K562 (cell line): Measurements from ENCODE around the gene PGAP3. TPM values are rescaled to one million over a fixed set of nuclear protein-coding genes. Genes with fewer than 3 reads are reported as not detected.

Experiments used
- CXXC5 ChIP-seq: fragments of 250-450 bp; sonication (Bioruptor Pico); IDR thresholded peaks from 2 replicates; pipeline ENCODE4 v1.8.0; 2022; ENCODE audit warnings: inconsistent platforms, mild to moderate bottlenecking, moderate library complexity
- EGR1 ChIP-seq: fragments of 450-650 bp; conservative IDR thresholded peaks from 2 replicates; pipeline ENCODE4 v1.6.1; 2017; ENCODE audit warnings: mild to moderate bottlenecking
- EP400 ChIP-seq: fragments of 450-650 bp; IDR thresholded peaks from 2 replicates; pipeline ENCODE4 v1.6.1; 2017; ENCODE audit warnings: antibody characterized with exemption, mild to moderate bottlenecking, moderate library complexity
- ETV1 ChIP-seq: fragments of 450-650 bp; conservative IDR thresholded peaks from 2 replicates; pipeline ENCODE4 v1.6.1; 2016; ENCODE audit warnings: missing genetic modification characterization, control low read depth, low read depth, missing compliant biosample characterization
- HDAC1 ChIP-seq, 2 experiments: fragments of 450-650 bp; IDR thresholded peaks; 2 replicates each; pipeline ENCODE4 v1.6.1; 2016 to 2017; ENCODE audit warnings: inconsistent platforms in 1 of 2, mild to moderate bottlenecking in 1 of 2, moderate library complexity in 1 of 2
- KAT8 ChIP-seq: fragments of 450-650 bp; IDR thresholded peaks from 2 replicates; pipeline ENCODE4 v1.6.1; 2016; ENCODE audit warnings: low read depth, mild to moderate bottlenecking
- KLF6 ChIP-seq: fragments of 250-450 bp; sonication (Bioruptor Pico); IDR thresholded peaks from 2 replicates; pipeline ENCODE4 v1.4.0; 2020; ENCODE audit warnings: mild to moderate bottlenecking, moderate library complexity, borderline replicate concordance
- MXI1 ChIP-seq: IDR thresholded peaks from 2 replicates; pipeline ENCODE4 v1.6.1; 2011; ENCODE audit warnings: low read depth, mild to moderate bottlenecking, improper control_type of control experiment, low read length
- NR4A1 ChIP-seq, 2 experiments: fragments of 250-450 bp in 1 of 2; fragments of 450-650 bp in 1 of 2; sonication (Bioruptor Pico) in 1 of 2; IDR thresholded peaks; 2 replicates each; pipeline versions ENCODE4 v1.4.0 to v1.6.1; 2016 to 2020; ENCODE audit warnings: mild to moderate bottlenecking in 2 of 2, missing compliant biosample characterization in 1 of 2, missing genetic modification characterization in 1 of 2, moderate library complexity in 1 of 2
- PHF8 ChIP-seq: fragments of 200-600 bp; sonication (generic); IDR thresholded peaks from 2 replicates; pipeline ENCODE4 v1.6.1; 2012; ENCODE audit warnings: mixed run types, mild to moderate bottlenecking, inconsistent platforms, low read length, moderate library complexity, borderline replicate concordance
- PRDM10 ChIP-seq: fragments of 450-650 bp; IDR thresholded peaks from 2 replicates; pipeline ENCODE4 v1.6.1; 2018; ENCODE audit not compliant: partially characterized antibody
- RAD21 ChIP-seq, 2 experiments: fragments of 250-450 bp in 1 of 2; fragments of 450-650 bp in 1 of 2; sonication (Bioruptor Pico) in 1 of 2; formaldehyde crosslinking in 1 of 2; IDR thresholded peaks in 1 of 2; conservative IDR thresholded peaks in 1 of 2; 2 replicates each; pipeline versions ENCODE4 v1.4.0 to v1.8.0; 2020 to 2022; ENCODE audit warnings: mild to moderate bottlenecking in 2 of 2, moderate library complexity in 1 of 2
- RBM25 ChIP-seq: fragments of 200-400 bp; formaldehyde crosslinking; IDR thresholded peaks from 2 replicates; pipeline ENCODE4 v1.6.1; 2018; ENCODE audit warnings: low read length, low read depth, moderate library complexity; ENCODE audit not compliant: severe bottlenecking
- SP1 ChIP-seq: sonication (generic); formaldehyde crosslinking; IDR thresholded peaks from 2 replicates; pipeline ENCODE4 v1.8.1; 2022; ENCODE audit warnings: mild to moderate bottlenecking, missing genetic modification reagents
- TFAP4 ChIP-seq: sonication (generic); formaldehyde crosslinking; IDR thresholded peaks from 2 replicates; pipeline ENCODE4 v1.8.0; 2022; ENCODE audit warnings: missing genetic modification reagents, mild to moderate bottlenecking, moderate library complexity, borderline replicate concordance
- THAP12 ChIP-seq: fragments of 250-450 bp; sonication (Bioruptor Pico); IDR thresholded peaks from 2 replicates; pipeline ENCODE4 v1.9.0; 2021; ENCODE audit warnings: mild to moderate bottlenecking, inconsistent platforms
- TRIM24 ChIP-seq, 2 experiments: fragments of 450-650 bp; IDR thresholded peaks; 2 replicates each; pipeline ENCODE4 v1.6.1; 2016
- ZBED1 ChIP-seq: IDR thresholded peaks from 2 replicates; pipeline ENCODE4 v1.6.1; 2014
- ZNF274 ChIP-seq: IDR thresholded peaks from 2 replicates; pipeline ENCODE4 v1.6.1; 2011; ENCODE audit warnings: low read depth, mild to moderate bottlenecking, low read length, moderate library complexity, borderline replicate concordance
- ZNF76 ChIP-seq: fragments of 250-450 bp; sonication (Bioruptor Pico); IDR thresholded peaks from 2 replicates; pipeline ENCODE4 v1.4.0; 2020; ENCODE audit warnings: mild to moderate bottlenecking, moderate library complexity, borderline replicate concordance
- polyA plus RNA-seq, 8 experiments: library from polyadenylated mRNA; depleted of rRNA in 4 of 8; stranded (reverse) in 5 of 8; unstranded in 3 of 8; fragments of >200 nt; fragmentation: Nextera tagmentation in 2 of 8; fragmentation: Illumina TruSeq in 1 of 8; extraction: Ambion mirVana in 2 of 8; extraction: Trizol in 1 of 8; gene quantifications; 2 replicates each; pipeline versions ENCODE4 v1.2.1 to v1.2.3, GENCODE V29; 2011 to 2014; ENCODE audit warnings: inconsistent platforms in 1 of 8, missing spikeins in 1 of 8
- total RNA-seq, 7 experiments: library from RNA; depleted of rRNA in 6 of 7; stranded (reverse); fragments of >200 nt in 6 of 7; fragmentation: Illumina TruSeq in 2 of 7; extraction: Trizol in 2 of 7; gene quantifications; 2 replicates each; pipeline versions ENCODE4 v1.2.1 to v1.2.3, GENCODE V29; 2011 to 2021; ENCODE audit warnings: low replicate concordance in 1 of 7

The PGAP3 gene
- total and polyA plus RNA-seq, 9 of the 15 experiments (the other 6 are each of a cell fraction or from before 2014, with no cell fraction given): 0.38 to 9.4 (median 4.5) TPM

GRCh38 chr17:39722965-39723848, 35.4 kb upstream of the PGAP3 start (continued):
- peak; percentile 16 for TF ChIP-seq PRDM10
- TF ChIP-seq EGR1: peak; percentile 66
- TF ChIP-seq RBM25: peak; percentile 67
- peak; percentile 46; the same call in 1 of the 2 replicates for TF ChIP-seq TFAP4 (CRISPR knock-in tag)
- TF ChIP-seq KAT8: no peak
- peak; percentile 64; the same call in 1 of the 2 replicates for TF ChIP-seq SP1 (CRISPR knock-in tag)
- peak; percentile 9; the same call in 1 of the 2 replicates for TF ChIP-seq THAP12
- TF ChIP-seq NR4A1 (CRISPR knock-in tag; IDR thresholded peaks at IDR 0.05): no peak
- TF ChIP-seq NR4A1 (tag; IDR thresholded peaks at IDR 0.05): no peak
- peak; percentile 67; the same call in 1 of the 2 replicates for TF ChIP-seq EP400
- TF ChIP-seq KLF6: peak; percentile 59; the same call in 1 of the 2 replicates
- TF ChIP-seq RAD21 (CRISPR knock-in tag; conservative IDR thresholded peaks at IDR 0.05 in 1 of 2, IDR thresholded peaks at IDR 0.05 in 1 of 2): no peak
- peak; percentile 62; the same call in 1 of the 2 replicates for TF ChIP-seq PHF8
- 0 out of 2 replicates have a peak, but pooled peaks have one; percentile 30 for TF ChIP-seq CXXC5
- 0 out of 4 replicates have a peak, but pooled peaks of 1 of the 2 experiments have one; percentile 78 for TF ChIP-seq HDAC1 (IDR thresholded peaks at IDR 0.05)
- no peak for TF ChIP-seq MXI1
- TF ChIP-seq ETV1 (tag): 0 out of 2 replicates have a peak, but pooled peaks have one; percentile 31
- TF ChIP-seq ZNF76 (CRISPR knock-in tag): no peak
- no peak for TF ChIP-seq TRIM24 (IDR thresholded peaks at IDR 0.05)
- 0 out of 2 replicates have a peak, but pooled peaks have one; percentile 36 for TF ChIP-seq ZBED1
- no peak for TF ChIP-seq ZNF274
